Measurements from ENCODE around the gene AACS. TPM values are rescaled to one million over a fixed set of nuclear protein-coding genes. Genes with fewer than 3 reads are reported as not detected.

AACS gene
- total and polyA plus RNA-seq, 2 of the 13 experiments (the other 11 are each of a cell fraction or from before 2014, with no cell fraction given), result 23.3 to 28.8 TPM

GRCh38 chr12:125100551-125101434 lies 35.6 kb downstream of the AACS start (continued):
- TF ChIP-seq ZBTB44 (CRISPR knock-in tag; IDR thresholded peaks at IDR 0.05), result no peak
- TF ChIP-seq ZBTB10 (CRISPR knock-in tag; IDR thresholded peaks at IDR 0.05; ENCODE audit: borderline replicate concordance), result no peak
- TF ChIP-seq ZNF557 (CRISPR knock-in tag; IDR thresholded peaks at IDR 0.05), result no peak
- no peak for TF ChIP-seq SNAPC5 (CRISPR knock-in tag; IDR thresholded peaks at IDR 0.05; ENCODE audit: borderline replicate concordance)
- TF ChIP-seq MYC (CRISPR knock-in tag; IDR thresholded peaks at IDR 0.05; ENCODE audit: borderline replicate concordance), result peak; percentile 31; the same call in 1 of the 2 replicates
- peak; percentile 28; the same call in 1 of the 2 replicates for TF ChIP-seq SAP130 (CRISPR knock-in tag; IDR thresholded peaks at IDR 0.05; ENCODE audit: low read depth)
- TF ChIP-seq ISX (CRISPR knock-in tag; conservative IDR thresholded peaks at IDR 0.05), result no peak
- TF ChIP-seq PHF8 (CRISPR knock-in tag; IDR thresholded peaks at IDR 0.05), result no peak
- no peak for TF ChIP-seq TSC22D2 (CRISPR knock-in tag; IDR thresholded peaks at IDR 0.05; ENCODE audit: borderline replicate concordance)
- no peak for TF ChIP-seq ZKSCAN8 (CRISPR knock-in tag; IDR thresholded peaks at IDR 0.05; ENCODE audit: borderline replicate concordance)
- TF ChIP-seq KAT8 (CRISPR knock-in tag; IDR thresholded peaks at IDR 0.05), result no peak
- 0 out of 2 replicates have a peak, but pooled peaks have one; percentile 18 for TF ChIP-seq TBX2 (CRISPR knock-in tag; IDR thresholded peaks at IDR 0.05; ENCODE audit: borderline replicate concordance)
- TF ChIP-seq TCF7L2 (IDR thresholded peaks at IDR 0.05; ENCODE audit: low read depth, low read length), result no peak
- TF ChIP-seq MED8 (CRISPR knock-in tag; IDR thresholded peaks at IDR 0.05; ENCODE audit: insufficient replicate concordance), result no peak
- no peak for TF ChIP-seq ZNF572 (CRISPR knock-in tag; IDR thresholded peaks at IDR 0.05)
- TF ChIP-seq CHD2 (IDR thresholded peaks at IDR 0.05; ENCODE audit: low read depth, low read length), result no peak
- no peak for TF ChIP-seq AGO2 (optimal IDR thresholded peaks at IDR 0.05; ENCODE audit: low read depth, low read length)
- TF ChIP-seq FOXC1 (CRISPR knock-in tag; IDR thresholded peaks at IDR 0.05; ENCODE audit: borderline replicate concordance), result no peak
- TF ChIP-seq HNF1A (IDR thresholded peaks at IDR 0.05; ENCODE audit: low read depth), result peak; percentile 38; the same call in 1 of the 2 replicates
- TF ChIP-seq HNF1A (CRISPR knock-in tag; IDR thresholded peaks at IDR 0.05; ENCODE audit: borderline replicate concordance), result peak; percentile 78
- no peak for TF ChIP-seq ZFY (CRISPR knock-in tag; IDR thresholded peaks at IDR 0.05)
- 0 out of 2 replicates have a peak, but pooled peaks have one; percentile 78 for TF ChIP-seq SATB2 (CRISPR knock-in tag; IDR thresholded peaks at IDR 0.05)
